Measurements from ENCODE around the gene GALNT17.

- TF ChIP-seq CTCF (conservative IDR thresholded peaks at IDR 0.05) (no peak), EZH2 (IDR thresholded peaks at IDR 0.05; ENCODE audit: low read depth) (no peak)
Measured at GRCh38 chr7:71281261-71281660, 149.3 kb downstream of the GALNT17 start.
